GM10266 (cell line): ENCODE data around the gene MUC3A.
A peak's percentile ranks its signal among the peaks of the same experiment; 100 is the strongest.

Experiments
- DNase-seq: peaks from one replicate; pipeline ENCODE4 v3.0.0; 2012; ENCODE audit errors: extremely low spot score
- TF ChIP-seq, protein P1 (sequence below): IDR thresholded peaks from 2 replicates; pipeline ENCODE4 v1.5.1; 2012; ENCODE audit warnings: mild to moderate bottlenecking, low read depth; ENCODE audit not compliant: control insufficient read depth, insufficient read depth; ENCODE audit errors: missing control alignments

MUC3A gene

DNA sequence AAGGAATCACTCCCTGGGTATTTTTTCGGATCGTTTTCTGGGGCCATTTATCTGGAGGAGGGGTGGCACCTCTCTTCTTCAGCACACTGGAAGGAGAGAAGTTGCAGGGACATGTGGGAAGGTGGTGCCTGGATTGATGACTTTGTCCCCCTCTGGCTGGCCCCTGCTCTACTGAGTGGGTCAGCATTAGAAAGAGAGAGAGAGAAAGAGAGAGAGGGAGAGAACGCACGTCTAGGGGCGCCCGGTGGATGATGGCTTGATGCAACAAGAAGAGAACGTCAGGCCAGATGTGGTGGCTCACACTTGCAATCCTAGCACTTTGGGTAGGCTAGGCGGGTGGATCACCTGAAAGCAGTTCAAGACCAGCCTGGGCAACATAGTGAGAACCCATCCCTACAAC, 14.5 kb downstream of the MUC3A start:
- no peak for DNase-seq
- TF ChIP-seq, protein P1, sequence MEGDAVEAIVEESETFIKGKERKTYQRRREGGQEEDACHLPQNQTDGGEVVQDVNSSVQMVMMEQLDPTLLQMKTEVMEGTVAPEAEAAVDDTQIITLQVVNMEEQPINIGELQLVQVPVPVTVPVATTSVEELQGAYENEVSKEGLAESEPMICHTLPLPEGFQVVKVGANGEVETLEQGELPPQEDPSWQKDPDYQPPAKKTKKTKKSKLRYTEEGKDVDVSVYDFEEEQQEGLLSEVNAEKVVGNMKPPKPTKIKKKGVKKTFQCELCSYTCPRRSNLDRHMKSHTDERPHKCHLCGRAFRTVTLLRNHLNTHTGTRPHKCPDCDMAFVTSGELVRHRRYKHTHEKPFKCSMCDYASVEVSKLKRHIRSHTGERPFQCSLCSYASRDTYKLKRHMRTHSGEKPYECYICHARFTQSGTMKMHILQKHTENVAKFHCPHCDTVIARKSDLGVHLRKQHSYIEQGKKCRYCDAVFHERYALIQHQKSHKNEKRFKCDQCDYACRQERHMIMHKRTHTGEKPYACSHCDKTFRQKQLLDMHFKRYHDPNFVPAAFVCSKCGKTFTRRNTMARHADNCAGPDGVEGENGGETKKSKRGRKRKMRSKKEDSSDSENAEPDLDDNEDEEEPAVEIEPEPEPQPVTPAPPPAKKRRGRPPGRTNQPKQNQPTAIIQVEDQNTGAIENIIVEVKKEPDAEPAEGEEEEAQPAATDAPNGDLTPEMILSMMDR, result no peak

DNA sequence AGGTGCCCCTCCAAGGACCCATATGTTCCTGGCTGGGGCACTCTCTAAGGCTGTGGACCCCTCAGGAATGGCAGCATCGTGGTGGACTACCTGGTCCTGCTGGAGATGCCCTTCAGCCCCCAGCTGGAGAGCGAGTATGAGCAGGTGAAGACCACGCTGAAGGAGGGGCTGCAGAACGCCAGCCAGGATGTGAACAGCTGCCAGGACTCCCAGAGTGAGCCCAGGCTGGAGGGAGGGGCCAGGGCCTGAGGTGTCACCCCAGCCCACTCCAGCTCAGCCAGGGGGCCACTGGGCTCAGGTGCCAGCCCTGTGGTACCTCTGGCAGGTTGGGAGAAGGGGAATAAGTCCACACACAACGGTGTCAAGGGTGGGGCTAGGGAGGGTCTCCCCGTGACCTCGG, 15.3 kb downstream of the MUC3A start:
- DNase-seq, result no peak
- TF ChIP-seq, protein P1, result no peak

DNA sequence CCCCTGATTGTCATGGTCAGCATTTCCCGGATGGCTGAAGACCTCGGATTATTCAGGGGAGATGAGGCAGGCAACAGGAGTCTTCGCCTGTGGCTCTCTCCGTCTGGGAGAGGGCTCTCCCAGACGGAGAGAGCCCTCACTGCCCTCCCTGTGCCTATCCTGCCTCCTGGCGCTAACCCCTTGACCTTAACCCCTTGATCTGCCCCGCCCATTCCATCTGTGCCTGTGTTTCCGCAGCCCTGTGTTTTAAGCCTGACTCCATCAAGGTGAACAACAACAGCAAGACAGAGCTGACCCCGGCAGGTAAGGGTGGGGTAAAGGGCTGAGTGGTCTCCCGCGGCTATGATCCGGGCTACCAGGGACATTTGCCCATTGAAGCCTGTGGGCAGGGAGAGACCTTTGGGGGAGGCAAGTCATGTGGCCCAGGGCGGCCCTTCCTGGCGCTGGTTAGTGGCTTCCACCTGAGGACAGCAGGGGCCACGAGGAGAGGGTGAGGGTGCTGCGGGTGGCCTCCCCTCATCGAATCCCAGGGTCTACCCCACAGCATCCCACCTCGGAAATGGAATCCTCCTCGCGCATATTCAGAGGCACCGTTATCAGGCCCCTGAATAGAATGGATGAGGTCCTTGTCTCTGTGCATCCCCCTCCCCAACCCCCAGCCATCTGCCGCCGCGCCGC, 15.8 kb downstream of the MUC3A start:
- TF ChIP-seq, protein P1, result no peak
- no peak for DNase-seq

DNA sequence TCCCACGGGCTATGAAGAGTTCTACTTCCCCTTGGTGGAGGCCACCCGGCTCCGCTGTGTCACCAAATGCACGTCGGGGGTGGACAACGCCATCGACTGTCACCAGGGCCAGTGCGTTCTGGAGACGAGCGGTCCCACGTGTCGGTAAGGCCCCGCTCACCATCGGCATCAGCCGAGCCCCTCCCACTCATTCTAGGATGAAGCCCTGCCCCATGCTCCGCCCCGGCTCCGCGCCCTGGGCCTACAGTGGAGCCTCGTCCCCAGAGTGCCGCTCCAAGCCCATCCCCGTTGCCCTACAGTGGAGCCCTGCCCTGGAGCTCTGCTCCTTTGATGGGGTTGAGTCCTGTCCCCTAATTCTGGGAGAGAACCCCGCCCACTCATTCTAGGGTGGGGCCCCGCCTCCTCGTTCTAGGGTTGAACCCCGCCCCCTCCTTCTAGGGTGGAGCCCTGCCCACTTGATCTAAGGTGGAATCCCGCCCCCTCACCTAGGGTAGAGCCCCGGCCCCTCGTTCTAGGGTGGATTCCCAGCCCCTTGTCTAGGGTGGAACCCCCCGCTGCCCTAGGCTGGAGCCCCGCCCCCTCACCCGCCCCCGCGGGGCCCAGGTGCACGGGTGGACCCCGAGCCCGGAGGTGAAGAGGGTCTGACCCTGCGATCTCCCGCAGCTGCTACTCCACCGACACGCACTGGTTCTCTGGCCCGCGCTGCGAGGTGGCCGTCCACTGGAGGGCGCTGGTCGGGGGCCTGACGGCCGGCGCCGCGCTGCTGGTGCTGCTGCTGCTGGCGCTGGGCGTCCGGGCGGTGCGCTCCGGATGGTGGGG, 16.6 kb downstream of the MUC3A start:
- TF ChIP-seq, protein P1, result peak; percentile 99
- DNase-seq, result peak; percentile 96

GRCh38 chr7:100966542-100967291, 17.4 kb downstream of the MUC3A start:
- no peak for DNase-seq
- TF ChIP-seq, protein P1, result no peak

- DNase-seq, result no peak
- TF ChIP-seq, protein P1, result no peak
Observed at GRCh38 chr7:100967292-100967863, 18.0 kb downstream of the MUC3A start.
